Activated naive CD4-positive, alpha-beta T cell treated with anti-CD3 and anti-CD28 coated beads for 36 hours (primary cell): ENCODE measurements around the gene NMNAT2. TPM values are rescaled to one million over a fixed set of nuclear protein-coding genes. Genes with fewer than 3 reads are reported as not detected.

Experiments used
- CTCF ChIA-PET: fragments of 350-600 bp; sonication (Branson Sonifier 250); formaldehyde crosslinking; loops from one replicate; lab custom pipeline; 2021; ENCODE audit warnings: antibody characterized with exemption; lab: Charles Lee
- DNase-seq: peaks from one replicate; pipeline ENCODE4 v3.0.0-alpha.2; 2020
- H3K27ac Mint-ChIP-seq: one replicate; pipeline ENCODE4 v1.8.0; 2021; ENCODE audit warnings: mild to moderate bottlenecking, mixed read lengths
- H3K27me3 Mint-ChIP-seq: one replicate; pipeline ENCODE4 v1.8.0; 2021; ENCODE audit warnings: low read depth, mixed read lengths
- H3K36me3 Mint-ChIP-seq: one replicate; pipeline ENCODE4 v1.8.0; 2021; ENCODE audit warnings: low read depth, mixed read lengths
- H3K4me1 Mint-ChIP-seq: one replicate; pipeline ENCODE4 v1.8.0; 2021; ENCODE audit warnings: low read depth, mixed read lengths
- H3K4me3 Mint-ChIP-seq: one replicate; pipeline ENCODE4 v1.8.0; 2021; ENCODE audit warnings: mild to moderate bottlenecking, moderate library complexity, mixed read lengths
- H3K9me3 Mint-ChIP-seq: one replicate; pipeline ENCODE4 v1.8.0; 2021; ENCODE audit warnings: mixed read lengths
- intact Hi-C: fragments of 100-400 bp; cut with micrococcal nuclease; formaldehyde crosslinking; loops from one replicate; pipeline ENCODE4 v1.15.1; 2023
- total RNA-seq, 2 experiments: library from RNA; stranded (reverse); gene quantifications; one replicate each; pipeline ENCODE4 v1.2.3, GENCODE V29; 2021

The NMNAT2 gene
- total RNA-seq, 2 experiments from 2014 or later: not detected

GRCh38 chr1:183203094-183203493 is 215.1 kb downstream of the NMNAT2 start:
- no peak for DNase-seq
- H3K4me3 Mint-ChIP-seq: no peak overlapping the region
- H3K4me1 Mint-ChIP-seq: peaks cover 7% of the 10 kb centered on the region
- H3K36me3 Mint-ChIP-seq: no peaks in the 10 kb centered on the region
- peaks cover 8% of the 10 kb centered on the region for H3K27me3 Mint-ChIP-seq
- H3K9me3 Mint-ChIP-seq: no peaks in the 10 kb centered on the region
- CTCF ChIA-PET: no interaction called here
- intact Hi-C loops: no loop called here
- no peak overlapping the region for H3K27ac Mint-ChIP-seq

GRCh38 chr1:183200451-183200850 is 217.7 kb downstream of the NMNAT2 start:
- H3K27me3 Mint-ChIP-seq: peaks cover 11% of the 10 kb centered on the region
- no peak for DNase-seq
- CTCF ChIA-PET: interaction anchor here (0.8 kb wide), 1 partner anchor 25 kb away, joined by 3 read pairs; no protein-coding TSS in a partner anchor
- intact Hi-C loops: no loop called here
- H3K9me3 Mint-ChIP-seq: no peaks in the 10 kb centered on the region
- no peak overlapping the region for H3K27ac Mint-ChIP-seq
- H3K4me3 Mint-ChIP-seq: no peak overlapping the region
- no peaks in the 10 kb centered on the region for H3K36me3 Mint-ChIP-seq
- peaks cover 9% of the 10 kb centered on the region for H3K4me1 Mint-ChIP-seq

- no peak for DNase-seq
- intact Hi-C loops: no loop called here
- CTCF ChIA-PET: no interaction called here
- peaks cover 11% of the 10 kb centered on the region for H3K27me3 Mint-ChIP-seq
- peaks cover 18% of the 10 kb centered on the region for H3K4me1 Mint-ChIP-seq
- no peaks in the 10 kb centered on the region for H3K9me3 Mint-ChIP-seq
- no peak overlapping the region for H3K27ac Mint-ChIP-seq
- H3K4me3 Mint-ChIP-seq: no peak overlapping the region
- no peaks in the 10 kb centered on the region for H3K36me3 Mint-ChIP-seq
Measured at GRCh38 chr1:183199304-183199703, 218.9 kb downstream of the NMNAT2 start.

- CTCF ChIA-PET: no interaction called here
- no peaks in the 10 kb centered on the region for H3K36me3 Mint-ChIP-seq
- no peak for DNase-seq
- peaks cover 11% of the 10 kb centered on the region for H3K27me3 Mint-ChIP-seq
- peaks cover 15% of the 10 kb centered on the region for H3K4me1 Mint-ChIP-seq
- no peak overlapping the region for H3K4me3 Mint-ChIP-seq
- no peak overlapping the region for H3K27ac Mint-ChIP-seq
- H3K9me3 Mint-ChIP-seq: no peaks in the 10 kb centered on the region
- intact Hi-C loops: no loop called here
Measured at GRCh38 chr1:183198463-183198862, 219.7 kb downstream of the NMNAT2 start.

Other genes starting within 250 kb of the NMNAT2 start
- gene LAMC2, start 232.1 kb downstream of the NMNAT2 start, total RNA-seq: under 1 TPM in 1 of 2 experiments, not detected in 1; 0.05 TPM
- 10 to 100 TPM; 49.3 to 54.2 TPM for gene SMG7, start 54.1 kb upstream of the NMNAT2 start, total RNA-seq
- gene NCF2, start 172.1 kb upstream of the NMNAT2 start, total RNA-seq: 10 to 100 TPM; 14.0 to 14.3 TPM
- gene ARPC5, start 217.4 kb upstream of the NMNAT2 start, total RNA-seq: 100 to 1,000 TPM; 162 to 164 TPM
- not detected for gene APOBEC4, start 234.9 kb upstream of the NMNAT2 start, total RNA-seq